NCI-H748 (cell line): ENCODE data around the gene PRMT6.
"Not testable (repeated sequence)": the region's sequence is repeated elsewhere in the genome, so short reads cannot be mapped to it uniquely, and the experiment has no call there.

ENCODE experiments used
- DNase-seq: peaks from one replicate; lab custom pipeline; 2025; ENCODE audit not compliant: unreplicated experiment; lab: John Stamatoyannopoulos, UW

PRMT6 gene

GRCh38 chr1:107056426-107057196 is at the start of gene PRMT6:
Gene PRMT6 (plus strand): TSS chr1:107056674. CDS start chr1:107056716, 42 bp downstream.
- peak; percentile 92 for DNase-seq

- DNase-seq = no peak
These were observed 47.2 kb upstream of the PRMT6 start for GRCh38 chr1:107009281-107009680.

- DNase-seq = no peak
These were observed 45.9 kb upstream of the PRMT6 start for GRCh38 chr1:107010582-107010981.

GRCh38 chr1:107016376-107016978 is 40.0 kb upstream of the PRMT6 start:
- no peak for DNase-seq

- no peak for DNase-seq
These were observed 38.0 kb upstream of the PRMT6 start for GRCh38 chr1:107018445-107018844.

GRCh38 chr1:107019166-107019565 is 37.3 kb upstream of the PRMT6 start:
- DNase-seq = no peak

- DNase-seq = not testable (repeated sequence)
These were observed 17.6 kb upstream of the PRMT6 start for GRCh38 chr1:107038874-107039273.

- not testable (repeated sequence) for DNase-seq
These were observed 11.9 kb upstream of the PRMT6 start for GRCh38 chr1:107044310-107045220.

GRCh38 chr1:107047602-107048001 is 8.9 kb upstream of the PRMT6 start:
- no peak for DNase-seq

GRCh38 chr1:107048241-107048640 is 8.2 kb upstream of the PRMT6 start:
- no peak for DNase-seq

- no peak for DNase-seq
These were observed 5.2 kb upstream of the PRMT6 start for GRCh38 chr1:107051266-107051665.

GRCh38 chr1:107055919-107056425 is 502 bp upstream of the PRMT6 start:
- not testable (repeated sequence) for DNase-seq

- DNase-seq = peak; percentile 82
These were observed 991 bp downstream of the PRMT6 start for GRCh38 chr1:107057197-107058133.

- DNase-seq = no peak
These were observed 2.0 kb downstream of the PRMT6 start for GRCh38 chr1:107058245-107059032.

- DNase-seq = no peak
These were observed 5.4 kb downstream of the PRMT6 start for GRCh38 chr1:107061886-107062285.

- DNase-seq = no peak
These were observed 17.0 kb downstream of the PRMT6 start for GRCh38 chr1:107073493-107073892.

- no peak for DNase-seq
These were observed 20.4 kb downstream of the PRMT6 start for GRCh38 chr1:107076841-107077240.

- no peak for DNase-seq
These were observed 22.8 kb downstream of the PRMT6 start for GRCh38 chr1:107079249-107079648.

GRCh38 chr1:107081102-107081501 is 24.6 kb downstream of the PRMT6 start:
- DNase-seq = no peak
